ENCODE measurements around the gene TMEM14B. TPM values are rescaled to one million over a fixed set of nuclear protein-coding genes. Genes with fewer than 3 reads are reported as not detected.
"Not testable (repeated sequence)": the region's sequence is repeated elsewhere in the genome, so short reads cannot be mapped to it uniquely, and the experiment has no call there.

TMEM14B gene
- 10 to 100 TPM; 48.9 to 61.2 (median 60.8) TPM for total RNA-seq
- long read RNA-seq, donor 1, transcript TMEM14B-202 (6 exons, 975 nt) = major isoform, 33 of 44 reads
- long read RNA-seq, donor 1, partial matches to known transcripts = 2 of 44 reads
- long read RNA-seq, donor 1, other reads (novel, unspliced or antisense) = 7 of 44 reads
- long read RNA-seq, donor 2, transcript TMEM14B-202 (6 exons, 975 nt) = major isoform, 69 of 79 reads
- long read RNA-seq, donor 2, partial matches to known transcripts = 2 of 79 reads
- long read RNA-seq, donor 2, other reads (novel, unspliced or antisense) = 4 of 79 reads

GRCh38 chr6:10747251-10747972 is at the start of gene TMEM14B:
TSS of gene TMEM14B (plus strand) at chr6:10747805. CDS start at chr6:10749246, 1,441 bp downstream.
- intact Hi-C loops (cut with DNase I, micrococcal nuclease) = no loop called here
- ATAC-seq (peak; percentile 100), DNase-seq (peak; percentile 100)
- Histone ChIP-seq H3K9me3 (no peaks in the 10 kb centered on the region), H3K4me1 (ENCODE audit: low read depth) (peaks cover 17% of the 10 kb centered on the region), H3K36me3 (ENCODE audit: low read depth) (no peaks in the 10 kb centered on the region), H3K4me3 (peak within 1 kb of the TSS; percentile 52)
- TF ChIP-seq CTCF (IDR thresholded peaks at IDR 0.05) = no peak

DNA sequence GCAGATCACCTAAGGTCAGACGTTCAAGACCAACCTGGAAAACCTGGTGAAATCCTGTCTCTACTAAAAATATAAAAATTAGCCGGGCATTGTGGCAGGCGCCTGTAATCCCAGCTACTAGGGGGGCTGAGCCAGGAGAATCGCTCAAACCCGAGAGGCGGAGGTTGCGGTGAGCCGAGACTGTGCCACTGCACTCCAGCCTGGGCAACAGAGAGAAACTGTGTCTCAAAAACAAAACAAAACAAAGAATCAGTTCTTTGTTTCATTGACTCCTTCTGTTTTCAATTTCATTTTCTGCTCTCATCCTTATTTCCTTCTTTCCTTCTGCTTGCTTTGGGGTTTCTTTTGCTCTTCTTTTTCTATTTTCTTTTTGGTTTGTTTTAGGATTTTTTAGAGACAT is 33.6 kb upstream of the TMEM14B start:
- intact Hi-C loops (cut with DNase I, micrococcal nuclease) = no loop called here
- Histone ChIP-seq H3K36me3 (ENCODE audit: low read depth) (no peaks in the 10 kb centered on the region), H3K9me3 (no peaks in the 10 kb centered on the region), H3K4me3 (no peak overlapping the region), H3K4me1 (ENCODE audit: low read depth) (no peaks in the 10 kb centered on the region)
- ATAC-seq (no peak), DNase-seq (no peak)
- TF ChIP-seq CTCF (IDR thresholded peaks at IDR 0.05) = no peak

- Histone ChIP-seq H3K4me1 (ENCODE audit: low read depth) (peaks cover 13% of the 10 kb centered on the region), H3K9me3 (no peaks in the 10 kb centered on the region), H3K36me3 (ENCODE audit: low read depth) (no peaks in the 10 kb centered on the region), H3K4me3 (no peak overlapping the region)
- ATAC-seq (no peak), DNase-seq (peak in 1 of 3 donors; percentile 15)
- TF ChIP-seq CTCF (IDR thresholded peaks at IDR 0.05) = no peak
- intact Hi-C loops (cut with DNase I, micrococcal nuclease) = no loop called here
Observed at GRCh38 chr6:10719296-10719963, 28.2 kb upstream of the TMEM14B start.

GRCh38 chr6:10719964-10720264 is 27.7 kb upstream of the TMEM14B start:
- no peaks in the 10 kb centered on the region for H3K36me3 ChIP-seq (ENCODE audit: low read depth)
- no peak for TF ChIP-seq CTCF (IDR thresholded peaks at IDR 0.05)
- DNase-seq (peak; percentile 44 to 76 (median 65)), ATAC-seq (peak; percentile 1)
- peaks cover 13% of the 10 kb centered on the region for H3K4me1 ChIP-seq (ENCODE audit: low read depth)
- intact Hi-C loops (cut with DNase I, micrococcal nuclease) = no loop called here
- peak overlapping the region; percentile 64 for H3K4me3 ChIP-seq
- no peaks in the 10 kb centered on the region for H3K9me3 ChIP-seq

- Histone ChIP-seq H3K4me3 (peak overlapping the region; percentile 64), H3K36me3 (ENCODE audit: low read depth) (no peaks in the 10 kb centered on the region), H3K9me3 (no peaks in the 10 kb centered on the region), H3K4me1 (ENCODE audit: low read depth) (peaks cover 13% of the 10 kb centered on the region)
- ATAC-seq (peak; percentile 38), DNase-seq (peak; percentile 48 to 87 (median 84))
- no peak for TF ChIP-seq CTCF (IDR thresholded peaks at IDR 0.05)
- intact Hi-C loops (cut with DNase I, micrococcal nuclease) = no loop called here
Observed at GRCh38 chr6:10720265-10720959, 27.2 kb upstream of the TMEM14B start.

GRCh38 chr6:10720960-10721849 is 26.4 kb upstream of the TMEM14B start:
- intact Hi-C loops (cut with DNase I, micrococcal nuclease); DNase-seq: not testable (repeated sequence)

More at GRCh38 chr6:10720960-10721849, 26.4 kb upstream of the TMEM14B start:
- not testable (repeated sequence) for ATAC-seq; H3K36me3 ChIP-seq (ENCODE audit: low read depth); H3K9me3 ChIP-seq
- Histone ChIP-seq H3K4me3 (peak overlapping the region; percentile 64), H3K4me1 (ENCODE audit: low read depth) (peaks cover 13% of the 10 kb centered on the region)

Data from mucosa of descending colon (tissue), 3 donors.